ENCODE data around the gene DIS3L2.
"Not testable (repeated sequence)": the region's sequence is repeated elsewhere in the genome, so short reads cannot be mapped to it uniquely, and the experiment has no call there.

The DIS3L2 gene

DNA sequence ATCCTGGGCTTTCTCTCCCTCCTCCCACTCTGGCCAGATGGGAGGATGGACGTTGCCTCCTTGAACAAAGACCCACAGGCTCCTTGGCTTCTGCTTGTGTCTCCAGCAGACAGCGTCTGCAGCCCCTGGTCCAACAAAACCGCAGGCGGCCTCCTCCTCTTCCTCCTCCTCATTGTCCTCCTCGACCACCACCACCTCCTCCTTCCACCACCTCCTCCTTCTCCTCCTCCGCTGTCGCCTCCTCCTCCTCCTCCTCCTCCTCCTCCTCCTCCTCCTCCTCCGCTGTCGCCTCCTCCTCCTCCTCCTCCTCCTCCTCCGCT lies 371.4 kb downstream of the DIS3L2 start:
- no peak for DNase-seq (ENCODE audit: insufficient read length)
- FAIRE-seq = no peak
- TF ChIP-seq POLR2A (IDR thresholded peaks at IDR 0.05; ENCODE audit: low read depth, low read length) = no peak
- TF ChIP-seq TAF1 (IDR thresholded peaks at IDR 0.05; ENCODE audit: borderline replicate concordance, low read depth, low read length) = no peak
- TF ChIP-seq POLR2AphosphoS5 (IDR thresholded peaks at IDR 0.05; ENCODE audit: low read depth, low read length) = no peak

- TF ChIP-seq TAF1 (IDR thresholded peaks at IDR 0.05; ENCODE audit: borderline replicate concordance, low read depth, low read length) (no peak), POLR2AphosphoS5 (IDR thresholded peaks at IDR 0.05; ENCODE audit: low read depth, low read length) (no peak), POLR2A (IDR thresholded peaks at IDR 0.05; ENCODE audit: low read depth, low read length) (no peak)
- DNase-seq (ENCODE audit: insufficient read length) (no peak), FAIRE-seq (no peak)
Observed at GRCh38 chr2:232333361-232334135, 372.0 kb downstream of the DIS3L2 start.

- not testable (repeated sequence) for FAIRE-seq; DNase-seq (ENCODE audit: insufficient read length)
Observed at GRCh38 chr2:232334136-232334884, 372.8 kb downstream of the DIS3L2 start.

DNA sequence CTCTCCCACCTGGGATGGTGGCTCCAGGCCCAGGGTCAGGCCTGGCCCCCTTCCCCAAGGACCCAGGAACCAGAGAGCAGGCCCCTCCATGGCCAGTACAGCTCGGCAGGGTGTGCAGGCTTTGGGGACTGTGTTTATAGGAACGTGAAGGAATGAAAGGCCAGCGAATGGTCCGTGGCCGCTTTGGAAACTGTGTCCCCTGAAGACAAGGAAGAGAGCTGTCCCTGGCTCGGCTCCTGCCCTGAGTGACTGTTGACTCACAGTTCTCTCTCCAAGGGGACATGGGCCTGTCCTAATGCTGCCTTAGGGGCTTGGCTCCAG lies 373.3 kb downstream of the DIS3L2 start:
- DNase-seq (ENCODE audit: insufficient read length); FAIRE-seq: not testable (repeated sequence)

GRCh38 chr2:232335206-232335858 lies 373.8 kb downstream of the DIS3L2 start:
- FAIRE-seq = peak; percentile 93
- not testable (repeated sequence) for DNase-seq (ENCODE audit: insufficient read length)

- FAIRE-seq (no peak), DNase-seq (ENCODE audit: insufficient read length) (no peak)
- TF ChIP-seq POLR2A (IDR thresholded peaks at IDR 0.05; ENCODE audit: low read depth, low read length) = no peak
- TF ChIP-seq POLR2AphosphoS5 (IDR thresholded peaks at IDR 0.05; ENCODE audit: low read depth, low read length) = no peak
- no peak for TF ChIP-seq TAF1 (IDR thresholded peaks at IDR 0.05; ENCODE audit: borderline replicate concordance, low read depth, low read length)
Observed at GRCh38 chr2:232335859-232336215, 374.3 kb downstream of the DIS3L2 start.

GRCh38 chr2:232336241-232336736 lies 374.8 kb downstream of the DIS3L2 start:
- DNase-seq (ENCODE audit: insufficient read length) = no peak
- TF ChIP-seq TAF1 (IDR thresholded peaks at IDR 0.05; ENCODE audit: borderline replicate concordance, low read depth, low read length) (no peak), POLR2AphosphoS5 (IDR thresholded peaks at IDR 0.05; ENCODE audit: low read depth, low read length) (no peak), POLR2A (IDR thresholded peaks at IDR 0.05; ENCODE audit: low read depth, low read length) (no peak)
- FAIRE-seq = no peak

GRCh38 chr2:232336981-232337720 lies 375.6 kb downstream of the DIS3L2 start:
- TF ChIP-seq POLR2A (IDR thresholded peaks at IDR 0.05; ENCODE audit: low read depth, low read length) = no peak
- no peak for TF ChIP-seq POLR2AphosphoS5 (IDR thresholded peaks at IDR 0.05; ENCODE audit: low read depth, low read length)
- TF ChIP-seq TAF1 (IDR thresholded peaks at IDR 0.05; ENCODE audit: borderline replicate concordance, low read depth, low read length) = no peak
- FAIRE-seq (no peak), DNase-seq (ENCODE audit: insufficient read length) (no peak)

DNA sequence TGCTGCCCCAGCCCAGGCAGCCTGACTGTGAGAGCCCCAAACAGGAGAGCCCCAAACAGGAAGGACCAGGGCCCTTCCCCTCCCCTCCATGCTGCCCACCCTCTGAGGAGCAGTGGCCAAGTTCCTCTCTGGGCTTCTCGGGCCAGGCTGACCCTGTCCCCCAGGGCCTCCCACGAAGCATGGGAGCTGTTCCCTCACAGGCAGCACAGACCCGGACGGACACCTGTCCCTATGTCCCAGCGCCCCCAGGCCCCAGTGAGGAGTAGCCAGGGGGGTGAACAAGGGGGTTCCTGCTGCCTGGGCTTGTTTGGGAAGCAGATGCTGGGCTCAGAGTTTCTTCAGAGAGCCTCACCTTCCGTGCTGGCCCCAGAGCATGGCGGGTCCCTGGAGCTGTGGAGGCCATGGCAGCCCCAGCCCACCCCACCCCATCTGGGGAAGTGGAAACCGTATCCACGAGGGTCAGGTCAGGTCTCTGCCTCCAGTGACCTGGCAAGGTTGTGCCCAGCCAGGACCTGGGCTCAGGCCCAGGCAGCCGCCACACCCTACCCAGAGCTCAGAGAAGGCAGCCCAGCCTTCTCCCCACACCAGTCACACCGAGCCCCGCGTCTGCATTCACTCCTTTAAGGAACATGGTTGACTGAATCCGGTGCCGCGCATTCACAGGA lies 376.7 kb downstream of the DIS3L2 start:
- not testable (repeated sequence) for DNase-seq (ENCODE audit: insufficient read length); FAIRE-seq

DNA sequence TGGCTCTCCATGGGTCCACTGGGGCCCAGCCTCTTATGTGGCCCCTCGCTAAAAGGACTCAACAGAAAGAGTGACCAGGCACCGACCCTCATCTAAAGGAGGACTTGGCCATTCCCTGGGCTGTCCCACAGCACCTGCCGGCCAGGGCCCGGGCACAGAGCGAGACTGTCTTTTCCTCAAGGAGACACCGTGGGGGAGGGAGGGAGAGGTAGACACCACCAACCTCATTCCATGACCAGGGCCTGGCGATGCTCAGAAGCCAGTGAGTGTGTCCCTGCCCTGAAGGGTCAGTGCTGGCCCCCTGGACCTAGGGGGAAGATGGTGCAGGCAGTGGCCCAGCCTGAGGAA lies 377.2 kb downstream of the DIS3L2 start:
- no peak for DNase-seq (ENCODE audit: insufficient read length)
- no peak for FAIRE-seq
- TF ChIP-seq TAF1 (IDR thresholded peaks at IDR 0.05; ENCODE audit: borderline replicate concordance, low read depth, low read length) = no peak

DNA sequence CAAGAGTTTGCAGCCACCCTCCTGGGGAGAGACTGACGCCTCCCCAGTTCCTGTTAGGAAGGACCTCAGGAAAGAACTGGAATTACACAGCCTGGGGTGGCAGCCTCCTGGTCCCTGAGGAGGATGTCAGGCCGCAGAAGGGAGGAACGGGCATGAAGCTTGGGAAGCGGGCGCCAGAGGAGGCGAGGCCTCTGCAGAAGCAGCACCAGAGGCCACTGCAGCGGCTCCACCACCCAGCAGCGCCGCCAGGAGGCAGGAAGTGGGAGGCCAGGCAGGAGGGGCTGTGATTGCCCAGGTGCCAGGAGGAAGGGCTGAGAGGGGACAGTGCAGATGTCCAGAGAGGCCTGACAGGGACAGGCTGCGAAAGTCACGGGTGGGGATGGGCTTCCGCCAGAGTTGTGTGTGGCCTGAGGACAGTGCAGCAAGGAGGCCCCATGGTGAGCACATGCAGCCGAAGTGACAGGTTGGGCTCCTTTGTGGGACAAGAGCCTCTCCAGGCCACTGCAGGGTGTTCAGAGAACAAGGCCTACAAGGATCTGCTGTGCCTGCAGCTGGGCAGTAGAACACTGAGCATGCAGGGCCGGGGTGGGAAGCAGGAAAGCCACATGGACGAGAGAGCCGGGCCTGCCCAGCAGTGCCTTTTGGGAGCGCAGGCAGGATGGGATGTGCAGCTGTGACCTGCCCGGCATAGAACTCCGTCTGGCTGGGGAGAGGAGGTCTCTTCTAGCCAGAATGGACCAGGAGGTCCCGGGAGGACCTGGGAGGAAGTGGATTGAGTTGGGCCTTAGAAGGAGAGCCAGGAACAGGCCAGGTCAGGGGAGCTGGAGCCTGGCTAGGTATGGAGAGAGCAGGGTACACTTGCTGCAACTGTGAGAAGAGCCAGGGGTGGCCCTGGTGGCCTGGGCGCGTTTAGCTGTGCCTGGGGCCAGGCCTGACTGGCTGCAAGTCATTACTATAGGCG lies 377.9 kb downstream of the DIS3L2 start:
- TF ChIP-seq POLR2A (IDR thresholded peaks at IDR 0.05; ENCODE audit: low read depth, low read length) (no peak), POLR2AphosphoS5 (IDR thresholded peaks at IDR 0.05; ENCODE audit: low read depth, low read length) (no peak), TAF1 (IDR thresholded peaks at IDR 0.05; ENCODE audit: borderline replicate concordance, low read depth, low read length) (no peak)
- DNase-seq (ENCODE audit: insufficient read length) (no peak), FAIRE-seq (no peak)

Measured in GM12892 (cell line).